DMS114 treated with DMSO at 0.1 percent for 48 hours (cell line): ENCODE results near the gene CASKIN1.

Source experiments
- DNase-seq: peaks from one replicate; lab custom pipeline; 2025; ENCODE audit not compliant: unreplicated experiment; lab: John Stamatoyannopoulos, UW

CASKIN1 gene

DNA sequence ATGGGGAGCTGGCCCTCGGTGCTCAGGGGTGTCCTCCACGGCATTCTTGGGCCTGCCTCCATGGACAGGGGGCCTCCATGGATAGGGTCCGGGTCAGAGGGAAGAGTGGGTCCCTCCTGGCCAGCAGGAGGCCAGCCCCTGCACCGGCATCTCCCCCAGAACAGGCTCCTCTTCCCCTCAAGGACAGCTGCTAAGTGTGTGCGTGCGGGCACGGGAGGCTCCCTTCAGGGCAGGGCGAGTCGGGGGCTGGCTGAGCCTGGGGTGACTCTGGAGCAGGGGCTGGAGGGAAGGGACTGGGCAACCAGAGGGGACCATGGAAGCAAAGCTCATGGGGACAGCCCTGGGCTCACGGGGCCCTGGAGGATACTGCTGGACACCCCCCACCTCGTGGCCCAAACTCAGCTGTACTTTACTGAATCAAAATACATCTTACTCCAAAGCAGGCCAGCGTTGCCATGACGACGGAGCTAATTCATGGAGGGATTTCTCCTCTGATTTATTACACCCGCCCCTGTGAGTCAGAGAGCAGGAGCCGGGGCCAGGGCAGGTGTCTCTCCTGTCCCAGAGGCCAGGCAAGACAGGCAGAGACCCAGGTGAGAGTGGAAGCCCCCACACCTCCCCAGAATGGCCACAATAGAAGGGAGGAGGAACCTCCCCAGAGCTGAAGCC lies 2.1 kb downstream of the CASKIN1 start:
- no peak for DNase-seq

DNA sequence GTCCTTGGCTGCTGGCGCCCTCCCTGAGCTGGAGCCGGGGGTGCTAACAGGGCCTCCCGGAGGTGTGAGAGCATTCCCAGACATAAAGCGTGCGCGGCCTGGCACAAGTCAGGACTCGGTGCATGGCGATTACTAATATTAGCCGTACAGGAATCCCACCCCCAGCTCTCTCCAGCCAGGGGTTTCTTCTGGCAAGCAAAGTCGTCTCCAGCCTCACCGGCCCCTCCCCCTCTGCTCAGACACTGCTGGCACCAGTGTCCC lies 5.0 kb downstream of the CASKIN1 start:
- DNase-seq, result no peak

GRCh38 chr16:2190659-2191445 lies 5.6 kb downstream of the CASKIN1 start:
- no peak for DNase-seq

GRCh38 chr16:2190002-2190658 lies 6.3 kb downstream of the CASKIN1 start:
- DNase-seq, result no peak

DNA sequence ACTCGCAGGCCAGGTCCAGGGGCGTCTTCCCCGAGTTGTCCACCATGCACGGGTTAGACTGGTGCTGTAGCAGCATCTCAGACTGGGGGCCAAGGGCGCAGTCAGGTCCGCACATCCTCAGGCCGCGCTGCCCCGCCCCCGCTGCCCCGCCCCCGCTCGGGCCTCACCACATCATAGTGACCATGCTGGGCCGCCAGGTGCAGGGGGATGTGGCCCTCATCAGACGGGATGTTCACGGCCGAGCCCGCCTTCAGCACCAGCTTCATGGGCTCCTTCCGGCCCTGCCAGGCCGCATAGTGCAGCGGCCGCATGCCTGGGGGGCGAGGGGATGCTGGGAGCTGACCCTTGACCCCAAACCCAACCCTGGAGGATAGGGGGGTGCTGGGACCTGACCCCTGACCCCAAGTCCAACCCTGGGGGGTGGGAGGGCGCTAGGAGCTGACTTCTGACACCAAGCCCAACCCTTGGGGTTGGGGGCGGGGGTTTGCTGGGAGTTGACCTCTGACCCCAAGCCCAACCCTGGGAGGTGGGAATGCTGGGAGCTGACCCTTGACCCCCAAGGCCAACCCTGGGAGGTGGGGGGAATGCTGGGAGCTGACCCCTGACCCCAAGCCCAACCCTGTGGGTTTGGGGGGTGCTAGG lies 7.0 kb downstream of the CASKIN1 start:
- DNase-seq, result no peak

- DNase-seq, result no peak
These were observed 8.0 kb downstream of the CASKIN1 start for GRCh38 chr16:2188395-2188794.

DNA sequence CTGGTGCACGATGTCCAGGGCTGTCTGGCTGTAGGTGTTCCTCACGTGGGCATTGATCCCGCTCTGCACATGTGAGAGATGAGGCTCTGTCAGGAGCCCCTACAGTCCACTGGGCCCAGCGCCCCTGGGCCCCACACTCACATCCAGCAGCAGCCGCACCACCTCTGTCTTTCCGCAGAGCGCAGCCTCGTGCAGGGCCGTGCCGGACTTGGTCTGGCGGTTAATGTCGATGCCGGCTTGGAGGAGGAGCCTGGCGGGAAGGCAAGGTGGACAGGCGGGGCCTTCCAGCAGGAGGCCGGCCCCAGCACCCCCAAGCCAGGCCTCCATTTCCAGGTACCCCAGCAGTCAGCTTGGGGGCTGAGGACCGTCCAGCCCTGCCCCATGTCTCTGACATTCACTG lies 9.2 kb downstream of the CASKIN1 start:
- DNase-seq, result no peak

GRCh38 chr16:2186505-2186904 lies 9.9 kb downstream of the CASKIN1 start:
- DNase-seq, result no peak

DNA sequence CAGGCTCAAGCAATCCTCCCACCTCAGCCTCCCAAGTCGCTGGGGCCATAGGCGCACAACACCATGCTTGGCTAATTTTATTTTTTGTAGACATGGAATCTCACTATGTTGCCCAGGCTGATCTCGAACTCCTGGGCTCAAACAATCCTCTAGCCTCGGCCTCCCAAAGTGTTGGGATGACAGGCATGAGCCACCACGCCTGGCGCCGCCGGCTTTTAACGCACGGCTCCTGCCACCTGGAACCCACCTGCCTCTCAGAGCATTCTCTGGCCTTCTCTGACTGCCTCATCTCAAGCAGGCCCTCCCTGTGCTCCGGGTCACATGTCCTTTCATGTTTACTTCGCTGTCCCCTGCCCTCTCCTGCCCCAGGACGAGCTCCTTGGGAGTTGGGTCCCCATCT lies 10.3 kb downstream of the CASKIN1 start:
- no peak for DNase-seq

GRCh38 chr16:2184962-2185361 lies 11.4 kb downstream of the CASKIN1 start:
- DNase-seq, result no peak

GRCh38 chr16:2184346-2184745 lies 12.1 kb downstream of the CASKIN1 start:
- no peak for DNase-seq

- DNase-seq, result no peak
These were observed 12.7 kb downstream of the CASKIN1 start for GRCh38 chr16:2183671-2184070.

GRCh38 chr16:2181952-2182351 lies 14.5 kb downstream of the CASKIN1 start:
- DNase-seq, result no peak

- DNase-seq, result no peak
These were observed 15.2 kb downstream of the CASKIN1 start for GRCh38 chr16:2180962-2181923.

GRCh38 chr16:2180461-2180860 lies 15.9 kb downstream of the CASKIN1 start:
- no peak for DNase-seq

GRCh38 chr16:2179576-2179975 lies 16.8 kb downstream of the CASKIN1 start:
- no peak for DNase-seq

- no peak for DNase-seq
These were observed 17.3 kb downstream of the CASKIN1 start for GRCh38 chr16:2179107-2179501.

- DNase-seq, result no peak
These were observed 17.9 kb downstream of the CASKIN1 start for GRCh38 chr16:2178321-2179106.

GRCh38 chr16:2177561-2177960 lies 18.8 kb downstream of the CASKIN1 start:
- no peak for DNase-seq

DNA sequence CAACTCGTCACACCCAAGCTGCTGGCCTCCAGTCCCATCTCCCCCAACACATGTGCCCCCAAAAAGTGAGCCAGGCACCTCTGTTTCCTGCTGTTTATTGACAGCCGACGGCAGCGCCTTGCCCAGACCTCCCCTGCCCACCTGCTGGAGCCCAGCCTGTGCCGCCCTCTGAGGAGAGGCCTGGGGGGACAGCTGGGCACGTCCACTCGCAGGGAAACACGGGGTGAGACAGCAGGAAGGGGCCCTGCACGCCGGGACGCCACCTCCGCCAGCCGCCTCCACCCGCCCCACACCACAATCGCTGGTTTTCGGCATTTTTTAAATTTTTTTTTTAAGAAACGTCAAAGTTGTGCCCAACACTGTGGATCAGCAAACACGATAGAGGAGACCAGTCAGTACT lies 19.3 kb downstream of the CASKIN1 start:
- DNase-seq, result no peak
